ENCODE measurements around the gene C18orf32.

C18orf32 gene

DNA sequence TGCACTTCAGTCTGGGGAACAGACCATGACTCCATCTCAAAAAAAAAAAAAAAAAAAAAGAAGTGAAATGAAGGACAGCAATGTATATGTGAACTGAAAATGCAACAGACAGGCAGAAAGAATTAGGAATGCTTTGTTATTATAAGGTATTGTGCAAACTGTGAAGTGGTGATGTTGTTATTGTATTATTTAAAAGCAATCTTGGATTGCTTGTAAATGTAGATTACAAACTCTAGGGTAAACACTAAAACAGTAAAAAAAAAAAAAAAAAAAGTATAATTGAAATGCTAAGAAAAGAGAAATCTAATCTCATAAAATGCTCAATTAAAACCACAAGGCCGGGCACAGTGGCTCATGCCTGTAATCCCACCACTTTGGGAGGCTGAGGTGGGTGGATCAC is 51.9 kb downstream of the C18orf32 start:
- no peaks in the 10 kb centered on the region for H3K36me3 ChIP-seq (replicated peaks; ENCODE audit: insufficient read depth, low read length)
- TF ChIP-seq EZH2 (optimal IDR thresholded peaks at IDR 0.05; ENCODE audit: low read depth, low read length), result no peak
- TF ChIP-seq, protein P1, sequence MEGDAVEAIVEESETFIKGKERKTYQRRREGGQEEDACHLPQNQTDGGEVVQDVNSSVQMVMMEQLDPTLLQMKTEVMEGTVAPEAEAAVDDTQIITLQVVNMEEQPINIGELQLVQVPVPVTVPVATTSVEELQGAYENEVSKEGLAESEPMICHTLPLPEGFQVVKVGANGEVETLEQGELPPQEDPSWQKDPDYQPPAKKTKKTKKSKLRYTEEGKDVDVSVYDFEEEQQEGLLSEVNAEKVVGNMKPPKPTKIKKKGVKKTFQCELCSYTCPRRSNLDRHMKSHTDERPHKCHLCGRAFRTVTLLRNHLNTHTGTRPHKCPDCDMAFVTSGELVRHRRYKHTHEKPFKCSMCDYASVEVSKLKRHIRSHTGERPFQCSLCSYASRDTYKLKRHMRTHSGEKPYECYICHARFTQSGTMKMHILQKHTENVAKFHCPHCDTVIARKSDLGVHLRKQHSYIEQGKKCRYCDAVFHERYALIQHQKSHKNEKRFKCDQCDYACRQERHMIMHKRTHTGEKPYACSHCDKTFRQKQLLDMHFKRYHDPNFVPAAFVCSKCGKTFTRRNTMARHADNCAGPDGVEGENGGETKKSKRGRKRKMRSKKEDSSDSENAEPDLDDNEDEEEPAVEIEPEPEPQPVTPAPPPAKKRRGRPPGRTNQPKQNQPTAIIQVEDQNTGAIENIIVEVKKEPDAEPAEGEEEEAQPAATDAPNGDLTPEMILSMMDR (IDR thresholded peaks at IDR 0.05; ENCODE audit: low read length), result no peak
- TF ChIP-seq EZH2phosphoT487 (IDR thresholded peaks at IDR 0.05; ENCODE audit: low read length), result no peak
- H3K79me2 ChIP-seq (ENCODE audit: low read length), result peaks cover 42% of the 10 kb centered on the region
- no peaks in the 10 kb centered on the region for H3K9me2 ChIP-seq (replicated peaks; ENCODE audit: insufficient read depth, low read length)
- no peak overlapping the region for H3K4me2 ChIP-seq (ENCODE audit: low read depth, low read length)
- H3K4me3 ChIP-seq (ENCODE audit: low read length), result no peak overlapping the region
- no peak overlapping the region for H2AFZ ChIP-seq (ENCODE audit: low read length)
- H3K9ac ChIP-seq (ENCODE audit: low read length), result no peak overlapping the region
- no peak overlapping the region for H3K27ac ChIP-seq (ENCODE audit: low read length)
- no peaks in the 10 kb centered on the region; the same call in 1 of the 2 replicates for H4K20me1 ChIP-seq (ENCODE audit: insufficient read depth, low read length)
- no peaks in the 10 kb centered on the region for H3K4me1 ChIP-seq (ENCODE audit: low read length)
- no peak for DNase-seq
- no peaks in the 10 kb centered on the region for H3K27me3 ChIP-seq (replicated peaks; ENCODE audit: insufficient read depth, low read length)
- H3K9me3 ChIP-seq (replicated peaks; ENCODE audit: insufficient read depth, low read length), result no peaks in the 10 kb centered on the region
- no peaks in the 10 kb centered on the region for H3F3A ChIP-seq (ENCODE audit: insufficient read depth, low read length)

DNA sequence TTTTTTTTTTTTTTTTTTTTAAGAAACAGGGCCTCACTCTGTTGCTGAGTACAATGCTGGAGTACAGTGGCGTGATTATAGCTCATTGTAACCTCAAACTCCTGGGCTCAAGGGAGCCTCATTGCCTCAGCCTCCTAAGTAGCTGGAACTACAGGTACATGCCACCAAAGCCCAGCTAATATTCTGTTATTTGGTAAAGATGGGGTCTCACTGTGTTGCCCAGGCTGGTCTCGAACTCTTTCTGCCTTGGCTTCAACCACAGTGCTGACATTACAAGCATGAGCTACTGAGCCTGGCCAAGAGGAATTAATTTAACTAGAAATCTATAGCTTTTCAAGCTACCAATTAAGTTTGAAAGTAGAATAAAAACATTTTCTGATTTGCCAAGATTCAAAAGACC is 54.4 kb downstream of the C18orf32 start:
- Histone ChIP-seq H3K4me2 (ENCODE audit: low read depth, low read length) (no peak overlapping the region), H3K9me3 (replicated peaks; ENCODE audit: insufficient read depth, low read length) (no peaks in the 10 kb centered on the region), H3K4me3 (ENCODE audit: low read length) (no peak overlapping the region), H3K79me2 (ENCODE audit: low read length) (peaks cover 22% of the 10 kb centered on the region), H3K9ac (ENCODE audit: low read length) (no peak overlapping the region), H3K36me3 (replicated peaks; ENCODE audit: insufficient read depth, low read length) (no peaks in the 10 kb centered on the region), H3K4me1 (ENCODE audit: low read length) (no peaks in the 10 kb centered on the region), H3K27ac (ENCODE audit: low read length) (no peak overlapping the region), H4K20me1 (ENCODE audit: insufficient read depth, low read length) (no peaks in the 10 kb centered on the region), H3K9me2 (replicated peaks; ENCODE audit: insufficient read depth, low read length) (no peaks in the 10 kb centered on the region), H3K27me3 (replicated peaks; ENCODE audit: insufficient read depth, low read length) (no peaks in the 10 kb centered on the region), H2AFZ (ENCODE audit: low read length) (no peak overlapping the region), H3F3A (ENCODE audit: insufficient read depth, low read length) (no peaks in the 10 kb centered on the region)
- TF ChIP-seq EZH2 (optimal IDR thresholded peaks at IDR 0.05; ENCODE audit: low read depth, low read length) (no peak), EZH2phosphoT487 (IDR thresholded peaks at IDR 0.05; ENCODE audit: low read length) (no peak)
- DNase-seq, result no peak

DNA sequence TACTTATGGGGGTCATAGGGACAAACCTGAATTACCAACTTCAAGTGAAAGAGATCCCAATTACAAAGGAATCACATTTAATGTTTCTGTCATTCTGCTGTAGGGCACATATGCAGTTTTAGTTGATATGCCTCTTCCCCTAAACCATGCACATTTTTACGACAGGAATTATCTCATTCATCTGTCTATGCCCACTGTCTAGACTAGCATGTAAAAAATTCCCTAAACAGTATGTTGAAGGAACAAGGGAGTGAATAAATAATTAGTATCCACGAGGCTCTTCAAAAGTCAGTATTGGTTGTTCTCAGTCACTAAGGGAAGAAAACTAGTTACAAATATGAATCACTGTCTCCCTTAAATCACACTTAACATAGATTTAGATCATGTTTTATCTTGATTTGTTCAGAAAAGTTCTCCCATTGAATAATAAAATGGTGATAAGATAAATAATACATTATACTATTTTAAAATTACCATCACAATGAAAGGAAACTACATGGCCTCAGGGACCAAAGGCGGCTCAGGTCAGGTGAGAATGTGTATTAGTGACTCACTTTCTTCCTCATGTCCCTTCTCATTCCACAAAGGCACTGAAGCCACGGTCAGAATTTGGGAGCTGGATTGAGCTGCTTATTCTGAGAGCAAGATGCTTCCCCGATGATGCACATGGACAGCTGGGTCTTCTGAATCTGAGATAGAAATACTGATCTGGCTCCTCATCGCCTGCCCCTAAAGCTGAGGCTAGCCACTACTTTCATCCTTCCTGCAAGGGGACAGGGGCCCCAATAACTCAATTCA is 55.7 kb downstream of the C18orf32 start:
- Histone ChIP-seq H3K4me3 (ENCODE audit: low read length) (no peak overlapping the region), H3K27me3 (replicated peaks; ENCODE audit: insufficient read depth, low read length) (no peaks in the 10 kb centered on the region), H3K27ac (ENCODE audit: low read length) (no peak overlapping the region), H3K4me1 (ENCODE audit: low read length) (no peaks in the 10 kb centered on the region), H3K9me2 (replicated peaks; ENCODE audit: insufficient read depth, low read length) (no peaks in the 10 kb centered on the region), H3K9ac (ENCODE audit: low read length) (no peak overlapping the region), H3K9me3 (replicated peaks; ENCODE audit: insufficient read depth, low read length) (no peaks in the 10 kb centered on the region), H3K79me2 (ENCODE audit: low read length) (peaks cover 12% of the 10 kb centered on the region), H3F3A (ENCODE audit: insufficient read depth, low read length) (no peaks in the 10 kb centered on the region), H2AFZ (ENCODE audit: low read length) (no peak overlapping the region), H4K20me1 (ENCODE audit: insufficient read depth, low read length) (no peaks in the 10 kb centered on the region), H3K4me2 (ENCODE audit: low read depth, low read length) (no peak overlapping the region), H3K36me3 (replicated peaks; ENCODE audit: insufficient read depth, low read length) (no peaks in the 10 kb centered on the region)
- no peak for DNase-seq
- no peak for TF ChIP-seq EZH2phosphoT487 (IDR thresholded peaks at IDR 0.05; ENCODE audit: low read length)

All from MM.1S (cell line).